ENCODE data around the gene NSMF. TPM values are rescaled to one million over a fixed set of nuclear protein-coding genes. Genes with fewer than 3 reads are reported as not detected.

NSMF gene
- total RNA-seq, 1 donor, result 22.4 TPM

DNA sequence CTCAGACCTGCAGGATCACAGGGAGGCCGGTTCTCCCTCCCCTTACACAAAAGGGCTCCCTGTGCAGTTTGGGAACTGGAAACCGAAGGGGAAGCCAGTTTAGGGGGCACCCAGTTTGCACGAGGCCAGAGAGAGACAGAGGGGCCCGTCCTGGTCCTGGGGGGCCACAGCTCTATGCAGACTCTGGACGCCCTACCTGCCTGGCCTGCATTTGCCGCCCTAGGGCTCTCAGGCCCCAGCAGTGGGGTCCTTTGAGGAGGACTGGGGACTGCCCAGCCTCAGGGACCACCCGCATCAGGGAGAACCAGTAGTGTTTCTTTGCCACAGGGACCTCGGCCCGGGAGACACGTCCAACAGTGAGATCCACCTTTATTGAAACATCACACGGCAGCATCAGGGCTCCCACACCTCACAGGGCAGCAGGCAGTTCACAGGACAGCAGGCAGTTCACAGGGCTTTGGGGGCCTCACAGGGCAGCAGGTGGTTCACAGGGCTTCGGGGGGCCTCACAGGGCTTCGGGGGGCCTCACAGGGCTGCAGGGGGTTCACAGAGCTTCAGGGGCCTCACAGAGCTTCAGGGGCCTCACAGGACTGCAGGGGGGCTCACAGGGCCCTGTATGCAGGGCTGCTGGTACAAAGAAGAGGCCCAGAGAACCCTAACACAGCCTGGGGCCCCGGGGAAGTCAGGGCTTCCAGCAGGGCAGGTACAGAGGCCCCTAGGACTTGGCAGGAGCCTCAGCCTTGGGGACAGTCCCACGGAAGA is 648 bp upstream of the NSMF start:
- Histone ChIP-seq H3K27ac (ENCODE audit: low read depth, low read length) (peak overlapping the region; percentile 77), H3K4me3 (ENCODE audit: insufficient read depth, low read length) (peak overlapping the region; percentile 83), H3K9me3 (ENCODE audit: low read depth, low read length) (no peaks in the 10 kb centered on the region), H4K20me1 (ENCODE audit: insufficient read depth, low read length) (peaks cover 24% of the 10 kb centered on the region), H3K4me2 (ENCODE audit: insufficient read depth, low read length) (peak overlapping the region; percentile 86), H3K79me2 (ENCODE audit: insufficient read depth, low read length) (peaks cover 11% of the 10 kb centered on the region), H3K4me1 (ENCODE audit: insufficient read depth, low read length) (peaks cover 31% of the 10 kb centered on the region), H3K36me3 (ENCODE audit: insufficient read depth, low read length) (peaks cover 11% of the 10 kb centered on the region), H2AFZ (ENCODE audit: low read length) (peak overlapping the region; percentile 98), H3K27me3 (ENCODE audit: insufficient read depth, low read length) (no peaks in the 10 kb centered on the region)
- DNase-seq (ENCODE audit: insufficient read length, low spot score, missing footprints), result peak; percentile 87
- TF ChIP-seq, protein P1, sequence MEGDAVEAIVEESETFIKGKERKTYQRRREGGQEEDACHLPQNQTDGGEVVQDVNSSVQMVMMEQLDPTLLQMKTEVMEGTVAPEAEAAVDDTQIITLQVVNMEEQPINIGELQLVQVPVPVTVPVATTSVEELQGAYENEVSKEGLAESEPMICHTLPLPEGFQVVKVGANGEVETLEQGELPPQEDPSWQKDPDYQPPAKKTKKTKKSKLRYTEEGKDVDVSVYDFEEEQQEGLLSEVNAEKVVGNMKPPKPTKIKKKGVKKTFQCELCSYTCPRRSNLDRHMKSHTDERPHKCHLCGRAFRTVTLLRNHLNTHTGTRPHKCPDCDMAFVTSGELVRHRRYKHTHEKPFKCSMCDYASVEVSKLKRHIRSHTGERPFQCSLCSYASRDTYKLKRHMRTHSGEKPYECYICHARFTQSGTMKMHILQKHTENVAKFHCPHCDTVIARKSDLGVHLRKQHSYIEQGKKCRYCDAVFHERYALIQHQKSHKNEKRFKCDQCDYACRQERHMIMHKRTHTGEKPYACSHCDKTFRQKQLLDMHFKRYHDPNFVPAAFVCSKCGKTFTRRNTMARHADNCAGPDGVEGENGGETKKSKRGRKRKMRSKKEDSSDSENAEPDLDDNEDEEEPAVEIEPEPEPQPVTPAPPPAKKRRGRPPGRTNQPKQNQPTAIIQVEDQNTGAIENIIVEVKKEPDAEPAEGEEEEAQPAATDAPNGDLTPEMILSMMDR (IDR thresholded peaks at IDR 0.05; ENCODE audit: extremely low read depth, low read depth, low read length), result no peak

DNA sequence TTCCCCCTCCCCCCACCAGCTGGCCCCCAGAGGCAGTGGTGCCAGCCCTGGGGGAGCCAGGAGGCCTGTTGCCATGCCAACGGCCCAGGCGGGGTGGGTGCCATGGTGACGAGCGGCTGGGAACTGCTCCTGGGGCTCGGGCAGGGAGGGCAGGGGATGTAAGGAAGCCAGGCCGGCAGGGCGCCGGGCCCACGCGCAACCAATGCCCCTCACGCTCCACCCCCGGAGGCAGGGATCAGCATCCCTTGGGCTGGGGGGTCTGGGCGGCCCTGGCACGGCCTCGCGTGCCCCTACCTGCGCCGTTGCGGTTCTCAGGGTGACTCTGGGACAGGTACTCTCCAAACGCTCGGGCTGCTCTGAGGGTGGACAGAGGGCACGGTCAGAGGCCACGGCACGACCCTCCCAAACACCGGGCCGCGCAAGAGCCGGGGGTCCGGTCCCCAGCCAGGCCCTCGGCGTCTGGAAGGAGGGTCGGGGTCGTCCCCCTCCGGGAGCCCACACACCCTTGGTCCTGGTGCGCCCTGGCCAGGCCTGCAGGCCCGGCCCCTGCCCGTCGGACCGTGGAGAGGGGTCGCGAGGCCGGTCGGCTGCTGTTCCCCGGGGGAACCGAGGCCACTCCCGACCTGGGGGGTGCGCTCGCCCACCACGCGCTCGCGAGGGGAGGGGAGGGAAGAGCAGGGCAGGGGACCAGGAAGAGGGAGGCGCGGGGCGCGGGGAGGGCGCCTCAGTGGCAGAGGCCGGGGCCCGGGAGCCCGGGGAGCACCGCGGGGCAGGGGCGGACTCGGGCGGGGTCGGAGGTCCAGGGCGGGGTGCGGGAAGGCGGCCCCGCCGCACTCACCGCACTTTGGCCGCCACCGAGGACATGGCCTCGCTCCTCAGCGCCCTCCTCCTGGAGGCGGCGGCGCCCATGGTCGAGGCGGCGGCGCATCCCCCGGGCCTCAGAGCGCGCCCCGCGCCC is 661 bp downstream of the NSMF start:
- Histone ChIP-seq H4K20me1 (ENCODE audit: insufficient read depth, low read length) (peaks cover 32% of the 10 kb centered on the region), H3K36me3 (ENCODE audit: insufficient read depth, low read length) (peaks cover 14% of the 10 kb centered on the region), H3K4me3 (ENCODE audit: insufficient read depth, low read length) (peak overlapping the region; percentile 83), H3K9me3 (ENCODE audit: low read depth, low read length) (no peaks in the 10 kb centered on the region), H3K27me3 (ENCODE audit: insufficient read depth, low read length) (no peaks in the 10 kb centered on the region), H3K4me1 (ENCODE audit: insufficient read depth, low read length) (peaks cover 31% of the 10 kb centered on the region), H2AFZ (ENCODE audit: low read length) (no peak overlapping the region), H3K4me2 (ENCODE audit: insufficient read depth, low read length) (peak overlapping the region; percentile 86), H3K27ac (ENCODE audit: low read depth, low read length) (peak overlapping the region; percentile 60), H3K79me2 (ENCODE audit: insufficient read depth, low read length) (peaks cover 11% of the 10 kb centered on the region)
- peak; percentile 96 for DNase-seq (ENCODE audit: insufficient read length, low spot score, missing footprints)
- TF ChIP-seq, protein P1 (IDR thresholded peaks at IDR 0.05; ENCODE audit: extremely low read depth, low read depth, low read length), result no peak

DNA sequence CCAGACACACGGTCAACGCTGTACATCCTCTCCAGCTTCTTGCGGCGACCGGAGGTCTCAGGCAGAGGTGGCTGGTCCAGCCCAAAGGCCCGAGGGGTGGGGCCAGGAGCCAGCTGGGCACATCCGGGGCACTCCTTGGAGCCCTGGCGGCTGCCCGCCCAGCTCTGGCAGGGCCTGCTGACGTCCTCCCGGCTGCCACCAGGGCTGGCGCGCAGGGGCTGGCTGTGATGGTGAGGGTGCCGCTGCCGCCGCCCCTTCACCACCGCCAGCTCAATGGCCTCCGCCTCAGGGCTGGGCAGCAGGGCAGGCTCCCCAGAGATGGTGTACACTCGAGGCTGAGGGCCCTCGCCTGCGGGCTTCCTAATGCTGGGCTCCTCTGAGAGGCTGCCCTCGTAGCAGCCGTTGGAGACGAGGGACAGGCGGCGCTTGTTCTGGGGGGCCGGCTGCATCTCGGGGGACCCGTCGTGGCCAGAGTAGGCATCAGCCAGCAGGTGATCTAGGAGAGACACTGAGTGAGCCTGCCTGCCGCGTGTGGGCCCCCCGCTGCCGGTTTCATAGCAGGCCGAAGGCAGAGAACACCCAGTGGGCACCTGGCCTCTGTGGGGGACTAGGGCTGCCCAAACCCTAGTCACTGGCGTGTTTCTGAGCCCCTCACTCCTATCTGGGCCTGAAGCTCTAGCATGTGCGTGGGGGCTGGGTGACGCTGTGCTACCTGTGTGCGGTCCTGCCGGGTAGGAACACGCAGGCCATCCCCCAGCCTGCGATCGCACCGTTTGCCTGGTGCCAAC is 1.5 kb downstream of the NSMF start:
- Histone ChIP-seq H3K4me2 (ENCODE audit: insufficient read depth, low read length) (peak overlapping the region; percentile 86), H3K27me3 (ENCODE audit: insufficient read depth, low read length) (no peaks in the 10 kb centered on the region), H3K36me3 (ENCODE audit: insufficient read depth, low read length) (peaks cover 22% of the 10 kb centered on the region), H2AFZ (ENCODE audit: low read length) (no peak overlapping the region), H4K20me1 (ENCODE audit: insufficient read depth, low read length) (peaks cover 39% of the 10 kb centered on the region), H3K27ac (ENCODE audit: low read depth, low read length) (peak overlapping the region; percentile 63), H3K9me3 (ENCODE audit: low read depth, low read length) (no peaks in the 10 kb centered on the region), H3K4me1 (ENCODE audit: insufficient read depth, low read length) (peaks cover 31% of the 10 kb centered on the region), H3K79me2 (ENCODE audit: insufficient read depth, low read length) (peaks cover 11% of the 10 kb centered on the region), H3K4me3 (ENCODE audit: insufficient read depth, low read length) (peak overlapping the region; percentile 83)
- TF ChIP-seq, protein P1 (IDR thresholded peaks at IDR 0.05; ENCODE audit: extremely low read depth, low read depth, low read length), result no peak
- peak; percentile 66 for DNase-seq (ENCODE audit: insufficient read length, low spot score, missing footprints)
